NCI-H524 (cell line): ENCODE data around the gene CDHR5.

ENCODE experiments used
- DNase-seq, 2 experiments: peaks; one replicate each; lab custom pipeline; 2025; lab: John Stamatoyannopoulos, UW

CDHR5 gene

GRCh38 chr11:610146-610801, 14.5 kb downstream of the CDHR5 start:
- DNase-seq = no peak

DNA sequence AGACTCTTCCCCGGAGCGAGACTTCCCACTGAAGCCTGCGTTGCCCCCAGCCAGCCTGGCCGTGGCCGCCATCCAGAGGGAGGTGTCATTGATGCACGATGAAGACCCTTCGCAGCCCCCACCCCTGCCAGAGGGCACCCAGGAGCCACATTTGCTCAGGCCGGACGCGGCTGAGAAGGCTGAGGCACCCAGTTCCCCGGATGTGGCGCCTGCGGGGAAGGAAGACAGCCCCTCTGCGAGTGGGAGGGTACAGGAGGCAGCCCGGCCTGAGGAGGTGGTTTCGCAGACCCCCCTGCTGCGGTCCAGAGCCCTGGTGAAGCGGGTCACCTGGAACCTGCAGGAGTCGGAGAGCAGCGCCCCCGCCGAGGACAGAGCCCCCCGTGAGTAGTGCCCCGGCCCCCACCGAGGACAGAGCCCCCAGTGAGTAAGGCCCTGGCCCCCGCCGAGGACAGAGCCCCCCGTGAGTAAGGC, 15.4 kb downstream of the CDHR5 start:
- no peak for DNase-seq

- no peak for DNase-seq
Observed at GRCh38 chr11:608791-609251, 15.9 kb downstream of the CDHR5 start.

DNA sequence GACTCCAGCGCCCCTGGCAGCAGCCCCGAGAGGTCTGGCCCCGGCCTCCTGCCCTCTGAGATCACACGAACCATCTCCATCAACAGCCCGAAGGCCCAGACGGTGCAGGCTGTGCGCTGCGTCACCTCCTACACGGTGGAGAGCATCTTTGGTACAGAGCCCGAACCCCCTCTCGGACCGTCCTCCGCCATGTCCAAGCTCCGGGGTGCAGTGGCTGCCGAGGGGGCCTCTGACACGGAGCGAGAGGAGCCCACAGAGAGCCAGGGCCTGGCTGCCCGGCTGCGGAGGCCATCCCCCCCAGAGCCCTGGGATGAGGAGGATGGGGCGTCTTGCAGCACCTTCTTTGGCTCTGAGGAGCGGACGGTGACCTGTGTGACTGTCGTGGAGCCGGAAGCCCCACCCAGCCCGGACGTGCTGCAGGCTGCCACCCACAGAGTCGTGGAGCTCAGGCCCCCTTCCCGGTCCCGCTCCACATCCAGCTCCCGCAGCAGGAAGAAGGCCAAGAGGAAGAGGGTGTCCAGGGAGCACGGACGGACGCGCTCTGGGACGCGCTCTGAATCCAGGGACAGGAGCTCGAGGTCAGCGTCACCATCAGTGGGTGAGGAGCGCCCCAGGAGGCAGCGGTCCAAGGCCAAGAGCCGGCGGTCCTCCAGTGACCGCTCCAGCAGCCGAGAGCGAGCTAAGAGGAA, 16.6 kb downstream of the CDHR5 start:
- DNase-seq = no peak

GRCh38 chr11:607020-607780, 17.6 kb downstream of the CDHR5 start:
- DNase-seq = no peak

GRCh38 chr11:606245-606644, 18.5 kb downstream of the CDHR5 start:
- no peak for DNase-seq

- DNase-seq = no peak
Observed at GRCh38 chr11:605286-606129, 19.2 kb downstream of the CDHR5 start.

DNA sequence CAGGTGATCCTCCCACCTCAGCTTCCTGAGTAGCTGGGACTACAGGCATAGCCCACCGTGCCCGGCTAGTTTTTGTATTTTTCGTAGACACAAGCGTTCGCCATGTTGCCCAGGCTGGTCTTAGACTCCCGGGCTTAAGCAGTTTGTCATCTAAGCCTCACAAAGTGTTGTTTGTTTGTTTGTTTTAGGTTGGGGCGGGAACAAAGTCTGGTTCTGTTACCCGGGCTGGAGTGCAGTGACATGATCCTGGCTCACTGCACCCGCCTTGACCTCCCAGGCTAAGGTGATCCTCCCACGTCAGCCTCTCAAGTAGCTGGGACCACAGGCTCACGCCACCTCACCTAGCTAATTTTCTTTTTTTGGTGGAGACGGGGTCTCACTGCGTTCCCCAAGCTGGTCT, 21.6 kb downstream of the CDHR5 start:
- DNase-seq = no peak

DNA sequence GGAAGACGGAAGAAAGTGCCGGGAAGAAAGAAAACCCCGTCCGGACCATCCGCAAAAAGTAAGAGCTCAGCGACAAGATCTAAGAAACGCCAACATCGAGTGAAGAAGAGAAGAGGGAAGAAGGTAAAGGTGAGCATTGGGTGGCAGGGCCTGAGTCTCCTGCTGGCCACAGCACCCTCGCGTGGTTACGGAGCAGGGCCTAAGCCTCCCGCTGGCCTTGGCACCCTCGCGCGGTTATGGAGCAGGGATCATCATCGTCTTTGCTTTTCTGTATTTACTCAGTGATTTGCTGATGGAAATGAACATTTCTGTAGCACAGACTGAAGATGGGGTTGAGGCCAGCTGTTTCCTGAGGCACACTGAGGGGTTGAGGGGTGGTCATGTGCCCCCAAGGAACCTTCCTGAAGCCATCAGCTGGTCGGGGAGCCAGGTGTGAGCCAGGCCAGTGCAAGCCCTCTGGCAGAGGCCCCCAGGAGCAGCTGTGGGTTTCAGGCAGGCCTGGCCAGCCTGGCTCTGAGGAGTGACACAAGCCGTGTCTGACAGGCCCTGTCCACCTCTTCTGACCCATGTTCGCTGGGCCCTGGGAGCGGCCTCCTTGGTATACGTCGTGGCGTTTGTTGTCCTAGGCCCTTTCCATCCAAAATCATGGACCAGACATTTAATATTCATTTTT, 23.0 kb downstream of the CDHR5 start:
- no peak for DNase-seq

GRCh38 chr11:598005-598680, 26.6 kb downstream of the CDHR5 start:
- no peak for DNase-seq

- DNase-seq = no peak
Observed at GRCh38 chr11:597166-597725, 27.5 kb downstream of the CDHR5 start.

DNA sequence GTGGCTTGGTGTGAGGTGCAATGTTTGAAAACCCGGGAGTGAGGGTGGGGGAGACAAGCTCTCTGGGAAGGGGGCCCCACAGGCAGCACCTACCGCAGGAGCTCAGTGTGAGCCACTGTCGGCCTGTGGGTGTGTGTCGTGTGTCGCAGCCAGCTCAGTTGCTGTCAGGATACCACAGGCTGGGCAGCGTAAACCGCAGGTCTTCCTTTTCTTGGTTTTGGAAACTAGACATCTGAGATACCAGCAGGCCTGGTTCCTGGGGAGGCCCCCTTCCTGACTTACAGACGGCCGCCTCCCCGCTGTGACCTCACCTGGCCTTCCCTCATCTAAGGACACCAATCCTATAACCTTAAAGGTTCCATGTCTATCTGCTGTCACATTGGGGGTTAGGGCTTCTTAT, 28.4 kb downstream of the CDHR5 start:
- DNase-seq = no peak

GRCh38 chr11:595400-595799, 29.4 kb downstream of the CDHR5 start:
- DNase-seq = no peak

- DNase-seq = no peak
Observed at GRCh38 chr11:593347-593746, 31.4 kb downstream of the CDHR5 start.

- no peak for DNase-seq
Observed at GRCh38 chr11:592918-593317, 31.8 kb downstream of the CDHR5 start.

- DNase-seq = no peak
Observed at GRCh38 chr11:592501-592900, 32.3 kb downstream of the CDHR5 start.

- no peak for DNase-seq
Observed at GRCh38 chr11:590997-591396, 33.8 kb downstream of the CDHR5 start.

GRCh38 chr11:589798-590197, 35.0 kb downstream of the CDHR5 start:
- DNase-seq = no peak

- DNase-seq = no peak
Observed at GRCh38 chr11:587978-588380, 36.8 kb downstream of the CDHR5 start.

GRCh38 chr11:587546-587945, 37.2 kb downstream of the CDHR5 start:
- DNase-seq = no peak
